HepG2 (cell line): Measurements from ENCODE around the gene ZNF367. TPM values are rescaled to one million over a fixed set of nuclear protein-coding genes. Genes with fewer than 3 reads are reported as not detected.
A peak's percentile ranks its signal among the peaks of the same experiment; 100 is the strongest.

ENCODE experiments used
- ARHGAP35 ChIP-seq: sonication (generic); formaldehyde crosslinking; IDR thresholded peaks from 2 replicates; pipeline ENCODE4 v1.9.0; 2022; ENCODE audit warnings: mild to moderate bottlenecking, inconsistent platforms, moderate library complexity, missing genetic modification reagents, borderline replicate concordance
- CAMTA2 ChIP-seq: sonication (generic); formaldehyde crosslinking; IDR thresholded peaks from 2 replicates; pipeline ENCODE4 v1.4.0; 2020; ENCODE audit warnings: mild to moderate bottlenecking, missing genetic modification reagents, borderline replicate concordance
- DMAP1 ChIP-seq: IDR thresholded peaks from 2 replicates; pipeline ENCODE4 v1.6.1; 2016
- KDM2A ChIP-seq: sonication (generic); formaldehyde crosslinking; IDR thresholded peaks from 2 replicates; pipeline ENCODE4 v1.4.0; 2020; ENCODE audit warnings: low read depth, missing genetic modification reagents, borderline replicate concordance
- KMT2B ChIP-seq: IDR thresholded peaks from 2 replicates; pipeline ENCODE4 v1.6.1; 2016; ENCODE audit warnings: missing genetic modification reagents, missing compliant biosample characterization
- LBX2 ChIP-seq: sonication (generic); formaldehyde crosslinking; IDR thresholded peaks from 2 replicates; pipeline ENCODE4 v1.5.0; 2020; ENCODE audit warnings: missing genetic modification reagents, mild to moderate bottlenecking, borderline replicate concordance
- POLR2A ChIP-seq, 2 experiments: IDR thresholded peaks; 2 replicates each; pipeline ENCODE4 v1.6.1; 2011; ENCODE audit warnings: low read depth in 2 of 2, low read length in 2 of 2, mild to moderate bottlenecking in 1 of 2, moderate library complexity in 1 of 2; ENCODE audit not compliant: insufficient read depth in 1 of 2
- SATB2 ChIP-seq: sonication (generic); formaldehyde crosslinking; IDR thresholded peaks from 2 replicates; pipeline ENCODE4 v1.5.0; 2020; ENCODE audit warnings: missing genetic modification reagents
- SSRP1 ChIP-seq: IDR thresholded peaks from 2 replicates; pipeline ENCODE4 v1.6.1; 2016; ENCODE audit warnings: control low read depth
- STAT6 ChIP-seq: sonication (generic); formaldehyde crosslinking; IDR thresholded peaks from 2 replicates; pipeline ENCODE4 v1.4.0; 2020; ENCODE audit warnings: missing genetic modification reagents, mild to moderate bottlenecking, borderline replicate concordance
- TERF1 ChIP-seq: sonication (generic); formaldehyde crosslinking; IDR thresholded peaks from 2 replicates; pipeline ENCODE4 v1.8.0; 2022; ENCODE audit warnings: mild to moderate bottlenecking, missing genetic modification reagents, moderate library complexity
- THAP8 ChIP-seq: sonication (generic); formaldehyde crosslinking; IDR thresholded peaks from 2 replicates; pipeline ENCODE4 v1.5.1; 2020; ENCODE audit warnings: missing genetic modification reagents, mild to moderate bottlenecking, borderline replicate concordance
- YY1 ChIP-seq: IDR thresholded peaks from 2 replicates; pipeline ENCODE4 v1.6.1; 2011; ENCODE audit warnings: low read length, low read depth, moderate library complexity, mild to moderate bottlenecking; ENCODE audit not compliant: insufficient read depth, insufficient replicate concordance
- ZBTB38 ChIP-seq: sonication (generic); formaldehyde crosslinking; IDR thresholded peaks from 2 replicates; pipeline ENCODE4 v1.5.1; 2020; ENCODE audit warnings: mild to moderate bottlenecking, missing genetic modification reagents
- ZFYVE20 ChIP-seq: sonication (generic); formaldehyde crosslinking; IDR thresholded peaks from 2 replicates; pipeline ENCODE4 v1.8.0; 2023; ENCODE audit warnings: low read depth, mild to moderate bottlenecking, moderate library complexity, missing genetic modification reagents, borderline replicate concordance
- ZNF143 ChIP-seq: sonication (generic); formaldehyde crosslinking; IDR thresholded peaks from 2 replicates; pipeline ENCODE4 v1.4.0; 2020; ENCODE audit warnings: missing genetic modification reagents
- ZNF256 ChIP-seq: sonication (generic); formaldehyde crosslinking; conservative IDR thresholded peaks from 2 replicates; pipeline ENCODE4 v1.4.0; 2020; ENCODE audit warnings: missing genetic modification reagents
- ZNF282 ChIP-seq: fragments of 450-650 bp; IDR thresholded peaks from 2 replicates; pipeline ENCODE4 v1.6.1; 2018; ENCODE audit not compliant: partially characterized antibody
- ZNF333 ChIP-seq: sonication (generic); formaldehyde crosslinking; IDR thresholded peaks from 2 replicates; pipeline ENCODE4 v1.4.0; 2020; ENCODE audit warnings: mild to moderate bottlenecking, missing genetic modification reagents, borderline replicate concordance
- ZNF335 ChIP-seq: sonication (generic); formaldehyde crosslinking; IDR thresholded peaks from 2 replicates; pipeline ENCODE4 v1.4.0; 2020; ENCODE audit warnings: missing genetic modification reagents
- ZNF354B ChIP-seq: sonication (generic); formaldehyde crosslinking; IDR thresholded peaks from 2 replicates; pipeline ENCODE4 v1.8.0; 2022; ENCODE audit warnings: mild to moderate bottlenecking, missing genetic modification reagents
- ZNF883 ChIP-seq: sonication (generic); formaldehyde crosslinking; IDR thresholded peaks from 2 replicates; pipeline ENCODE4 v1.5.1; 2020; ENCODE audit warnings: mild to moderate bottlenecking, missing genetic modification reagents; ENCODE audit errors: not compliant biosample characterization
- polyA plus RNA-seq, 8 experiments: library from polyadenylated mRNA; depleted of rRNA in 3 of 8; stranded (reverse) in 7 of 8; unstranded in 1 of 8; fragments of >200 nt; fragmentation: Illumina TruSeq in 4 of 8; extraction: Trizol in 4 of 8; gene quantifications; 2 replicates each; pipeline versions ENCODE4 v1.2.1 to v1.2.3, GENCODE V29; 2011 to 2016; ENCODE audit warnings: low read depth in 4 of 8, missing spikeins in 1 of 8, mixed read lengths in 1 of 8; ENCODE audit not compliant: insufficient read depth in 1 of 8
- total RNA-seq, 5 experiments: library from RNA; depleted of rRNA; stranded (reverse); fragments of >200 nt; fragmentation: Illumina TruSeq; extraction: Trizol; gene quantifications; 2 replicates each; pipeline ENCODE4 v1.2.3, GENCODE V29; 2016; ENCODE audit warnings: low read depth in 1 of 5
- TF ChIP-seq, protein P1 (sequence below): sonication (generic); formaldehyde crosslinking; IDR thresholded peaks from 2 replicates; pipeline ENCODE4 v1.5.0; 2020; ENCODE audit warnings: mild to moderate bottlenecking, low read depth, missing genetic modification reagents, borderline replicate concordance
- TF ChIP-seq, protein P2 (sequence below): sonication (generic); formaldehyde crosslinking; IDR thresholded peaks from 2 replicates; pipeline ENCODE4 v1.5.0; 2020; ENCODE audit warnings: missing genetic modification reagents

Gene ZNF367
- total and polyA plus RNA-seq, 2 of the 13 experiments (the other 11 are each of a cell fraction or from before 2014, with no cell fraction given) = 2.9 to 7.7 TPM

- TF ChIP-seq TERF1 = no peak
- no peak for TF ChIP-seq CAMTA2
- TF ChIP-seq ZNF354B (CRISPR knock-in tag) = no peak
- TF ChIP-seq DMAP1 (CRISPR knock-in tag) = peak; percentile 46; the same call in 1 of the 2 replicates
- TF ChIP-seq, protein P1, sequence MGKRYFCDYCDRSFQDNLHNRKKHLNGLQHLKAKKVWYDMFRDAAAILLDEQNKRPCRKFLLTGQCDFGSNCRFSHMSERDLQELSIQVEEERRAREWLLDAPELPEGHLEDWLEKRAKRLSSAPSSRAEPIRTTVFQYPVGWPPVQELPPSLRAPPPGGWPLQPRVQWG (CRISPR knock-in tag) = no peak
- TF ChIP-seq ZNF256 = peak; percentile 74; the same call in 1 of the 2 replicates
- TF ChIP-seq ZNF143 (CRISPR knock-in tag) = peak; percentile 69
- no peak for TF ChIP-seq ZNF335 (CRISPR knock-in tag)
- TF ChIP-seq ZFYVE20 (CRISPR knock-in tag) = no peak
- TF ChIP-seq, protein P2, sequence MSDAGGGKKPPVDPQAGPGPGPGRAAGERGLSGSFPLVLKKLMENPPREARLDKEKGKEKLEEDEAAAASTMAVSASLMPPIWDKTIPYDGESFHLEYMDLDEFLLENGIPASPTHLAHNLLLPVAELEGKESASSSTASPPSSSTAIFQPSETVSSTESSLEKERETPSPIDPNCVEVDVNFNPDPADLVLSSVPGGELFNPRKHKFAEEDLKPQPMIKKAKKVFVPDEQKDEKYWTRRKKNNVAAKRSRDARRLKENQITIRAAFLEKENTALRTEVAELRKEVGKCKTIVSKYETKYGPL = 0 out of 2 replicates have a peak, but pooled peaks have one; percentile 67
- peak; percentile 67 for TF ChIP-seq POLR2A (IDR thresholded peaks at IDR 0.05; ENCODE audit: insufficient read depth in 1 of 2, low read depth in 2 of 2, low read length in 2 of 2)
- TF ChIP-seq ARHGAP35 (CRISPR knock-in tag) = 0 out of 2 replicates have a peak, but pooled peaks have one; percentile 41
- TF ChIP-seq KMT2B (CRISPR knock-in tag) = no peak
- no peak for TF ChIP-seq ZNF282
- TF ChIP-seq YY1 = peak; percentile 59
- TF ChIP-seq STAT6 (CRISPR knock-in tag) = no peak
- no peak for TF ChIP-seq LBX2 (CRISPR knock-in tag)
- TF ChIP-seq ZNF333 (CRISPR knock-in tag) = no peak
- TF ChIP-seq THAP8 (CRISPR knock-in tag) = no peak
- peak; percentile 72 for TF ChIP-seq ZNF883 (CRISPR knock-in tag)
- peak; percentile 38 for TF ChIP-seq KDM2A (CRISPR knock-in tag)
- peak; percentile 67; the same call in 1 of the 2 replicates for TF ChIP-seq SATB2 (CRISPR knock-in tag)
- TF ChIP-seq ZBTB38 = no peak
- no peak for TF ChIP-seq SSRP1 (CRISPR knock-in tag)
Measured at GRCh38 chr9:96418083-96418919, at the start of gene ZNF367 (continued).
